ENCODE measurements around the gene FAM107B. TPM values are rescaled to one million over a fixed set of nuclear protein-coding genes. Genes with fewer than 3 reads are reported as not detected.

The FAM107B gene
- total and polyA plus RNA-seq, 2 of the 8 experiments (the other 6 are each of a cell fraction or from before 2014, with no cell fraction given) = 7.5 to 28.1 TPM

- CTCF ChIA-PET (ENCODE audit: partially characterized antibody) = interaction anchor here (0.6 to 2.7 kb wide), 3 partner anchors 176 to 296 kb away, joined by 3 to 10 read pairs (median 3); no protein-coding TSS in a partner anchor
- TF ChIP-seq NANOG (IDR thresholded peaks at IDR 0.05; ENCODE audit: insufficient read depth, low read depth, low read length, poor library complexity, severe bottlenecking) (no peak), CTBP2 (IDR thresholded peaks at IDR 0.05; ENCODE audit: borderline replicate concordance, insufficient read depth, insufficient read length, low read length) (no peak), TEAD4 (IDR thresholded peaks at IDR 0.05; ENCODE audit: low read depth, low read length) (no peak), TAF1 (IDR thresholded peaks at IDR 0.05; ENCODE audit: low read depth, low read length) (no peak), TAF7 (optimal IDR thresholded peaks at IDR 0.05; ENCODE audit: borderline replicate concordance, low read depth, low read length) (no peak), SUZ12 (IDR thresholded peaks at IDR 0.05; ENCODE audit: low read length) (no peak), ASH2L (IDR thresholded peaks at IDR 0.05; ENCODE audit: low read length) (no peak), RXRA (IDR thresholded peaks at IDR 0.05; ENCODE audit: insufficient read depth, low read depth, low read length) (no peak), POLR2AphosphoS5 (IDR thresholded peaks at IDR 0.05; ENCODE audit: low read depth, low read length) (no peak), SP4 (IDR thresholded peaks at IDR 0.05; ENCODE audit: low read length) (no peak), CBX8 (IDR thresholded peaks at IDR 0.05; ENCODE audit: borderline replicate concordance, low read depth, low read length) (no peak), JUN (IDR thresholded peaks at IDR 0.05; ENCODE audit: low read depth, low read length) (no peak)
These were observed 282.9 kb downstream of the FAM107B start for GRCh38 chr10:14491811-14492210.

More at GRCh38 chr10:14491811-14492210, 282.9 kb downstream of the FAM107B start:
- Histone ChIP-seq H3K18ac (ENCODE audit: extremely low read depth, low read length) (no peak overlapping the region), H3K4me2 (ENCODE audit: insufficient read depth in 1 of 2, low read depth in 2 of 2, low read length in 2 of 2) (no peak overlapping the region), H4K8ac (ENCODE audit: extremely low read depth, insufficient read depth, low read length) (no peak overlapping the region), H3K27ac (ENCODE audit: low read depth, low read length) (no peak overlapping the region), H3K27me3 (replicated peaks in 1 of 4; ENCODE audit: control insufficient read depth in 3 of 4, extremely low read depth in 1 of 4, insufficient read depth in 3 of 4, low read length in 3 of 4) (no peaks in the 10 kb centered on the region), H4K20me1 (replicated peaks in 1 of 2; ENCODE audit: control insufficient read depth in 1 of 2, insufficient read depth in 2 of 2, low read length in 2 of 2) (no peaks in the 10 kb centered on the region), H3K23ac (ENCODE audit: insufficient read length) (no peak overlapping the region), H2AFZ (ENCODE audit: low read length) (no peak overlapping the region), H2BK120ac (replicated peaks; ENCODE audit: low read depth, low read length) (no peak overlapping the region), H3K9ac (replicated peaks in 1 of 4; ENCODE audit: extremely low read depth in 1 of 4, low read depth in 3 of 4, low read length in 3 of 4) (no peak overlapping the region), H4K5ac (ENCODE audit: insufficient read length, low read depth, low read length) (no peak overlapping the region), H3K36me3 (ENCODE audit: control insufficient read depth in 2 of 4, insufficient read depth in 4 of 4, low read length in 3 of 4) (no peaks in the 10 kb centered on the region), H3K79me2 (ENCODE audit: control insufficient read depth in 1 of 2, insufficient read depth in 2 of 2, low read length in 2 of 2) (no peaks in the 10 kb centered on the region), H3K4me1 (replicated peaks in 1 of 4; ENCODE audit: control insufficient read depth in 3 of 4, insufficient read depth in 4 of 4, low read length in 3 of 4) (no peaks in the 10 kb centered on the region), H2BK12ac (ENCODE audit: low read depth, low read length) (no peak overlapping the region), H3K9me3 (ENCODE audit: insufficient read depth in 2 of 2, low read depth in 1 of 2, low read length in 1 of 2) (no peaks in the 10 kb centered on the region), H3K56ac (replicated peaks; ENCODE audit: insufficient read length, low read depth, low read length) (no peak overlapping the region), H2BK20ac (ENCODE audit: low read length) (no peak overlapping the region), H2BK15ac (ENCODE audit: low read length) (no peak overlapping the region), H3K23me2 (ENCODE audit: low read depth, low read length) (no peaks in the 10 kb centered on the region), H3K14ac (ENCODE audit: insufficient read length) (no peak overlapping the region), H2AK5ac (ENCODE audit: low read depth, low read length) (no peak overlapping the region), H3K4me3 (ENCODE audit: extremely low read depth in 1 of 4, insufficient read depth in 2 of 4, low read depth in 3 of 4, low read length in 4 of 4) (no peak overlapping the region), H3K79me1 (ENCODE audit: low read depth, low read length) (no peaks in the 10 kb centered on the region), H2BK5ac (ENCODE audit: low read depth, low read length) (no peak overlapping the region), H3K4ac (replicated peaks; ENCODE audit: insufficient read length, low read depth, low read length) (no peak overlapping the region), H4K91ac (replicated peaks; ENCODE audit: insufficient read length, low read length) (no peak overlapping the region)
- WGBS, 2 experiments (ENCODE audit: extremely low coverage in 1 of 2, insufficient coverage in 1 of 2, insufficient read length in 1 of 2, insufficient replicate concordance in 2 of 2, low coverage in 1 of 2, low lambda C conversion rate in 2 of 2, missing lambda C conversion rate in 1 of 2) = 82% methylated on average over 5 of the region's 5 CpGs; no CpG with 5 or more reads in 1 of the 2 experiments
- no peak for FAIRE-seq
- POLR2A ChIA-PET (ENCODE audit: partially characterized antibody) = interaction anchor here (0.6 kb wide), 1 partner anchor 164 kb away, joined by 3 read pairs; no protein-coding TSS in a partner anchor
- no peak for DNase-seq (ENCODE audit: low read depth in 1 of 2, low spot score in 2 of 2)

All from H1 (cell line).